HEK293T (cell line): Measurements from ENCODE around the gene C1QC.

ENCODE experiments used
- CTCF ChIA-PET: fragments of 350-600 bp; formaldehyde crosslinking; extraction: SDS; loops from one replicate; lab custom pipeline; 2021; ENCODE audit warnings: antibody characterized with exemption, inconsistent platforms; lab: Yijun Ruan, JAX
- POLR2A ChIA-PET: fragments of 350-600 bp; formaldehyde crosslinking; extraction: SDS; loops from one replicate; lab custom pipeline; 2020; ENCODE audit warnings: antibody characterized with exemption, inconsistent platforms; lab: Yijun Ruan, JAX
- DNase-seq: peaks from one replicate; pipeline ENCODE4 v3.0.0; 2012; ENCODE audit warnings: mixed read lengths; ENCODE audit errors: extremely low spot score
- ARNT ChIP-seq: fragments of 450-650 bp; IDR thresholded peaks from 2 replicates; pipeline ENCODE4 v1.6.1; 2017; ENCODE audit warnings: mild to moderate bottlenecking
- BHLHE40 ChIP-seq: fragments of 450-650 bp; IDR thresholded peaks from 2 replicates; pipeline ENCODE4 v1.6.1; 2016; ENCODE audit warnings: mild to moderate bottlenecking, moderate library complexity, borderline replicate concordance
- CTBP1 ChIP-seq: fragments of 450-650 bp; IDR thresholded peaks from 2 replicates; pipeline ENCODE4 v1.6.1; 2016; ENCODE audit warnings: borderline replicate concordance
- ELF4 ChIP-seq: fragments of 450-650 bp; IDR thresholded peaks from 2 replicates; pipeline ENCODE4 v1.6.1; 2017; ENCODE audit warnings: antibody characterized with exemption
- FOXA1 ChIP-seq: fragments of 450-650 bp; IDR thresholded peaks from 2 replicates; pipeline ENCODE4 v1.6.1; 2016; ENCODE audit warnings: mild to moderate bottlenecking
- FOXK2 ChIP-seq: fragments of 450-650 bp; IDR thresholded peaks from 2 replicates; pipeline ENCODE4 v1.6.1; 2016; ENCODE audit warnings: mild to moderate bottlenecking
- FOXM1 ChIP-seq: fragments of 450-650 bp; IDR thresholded peaks from 2 replicates; pipeline ENCODE4 v1.6.1; 2017; ENCODE audit warnings: mild to moderate bottlenecking, borderline replicate concordance
- HDGF ChIP-seq: fragments of 450-650 bp; IDR thresholded peaks from 2 replicates; pipeline ENCODE4 v1.6.1; 2017; ENCODE audit warnings: antibody characterized with exemption, borderline replicate concordance
- L3MBTL2 ChIP-seq: fragments of 450-650 bp; conservative IDR thresholded peaks from 2 replicates; pipeline ENCODE4 v1.6.1; 2016; ENCODE audit warnings: mild to moderate bottlenecking
- LEF1 ChIP-seq: fragments of 450-650 bp; IDR thresholded peaks from 2 replicates; pipeline ENCODE4 v1.6.1; 2017; ENCODE audit warnings: mild to moderate bottlenecking, borderline replicate concordance
- NFRKB ChIP-seq: fragments of 450-650 bp; IDR thresholded peaks from 2 replicates; pipeline ENCODE4 v1.6.1; 2016; ENCODE audit warnings: mild to moderate bottlenecking, moderate library complexity
- PKNOX1 ChIP-seq: fragments of 450-650 bp; IDR thresholded peaks from 2 replicates; pipeline ENCODE4 v1.6.1; 2016
- SP1 ChIP-seq: fragments of 450-650 bp; IDR thresholded peaks from 2 replicates; pipeline ENCODE4 v1.6.1; 2017
- SUZ12 ChIP-seq: fragments of 450-650 bp; IDR thresholded peaks from 2 replicates; pipeline ENCODE4 v1.6.1; 2016; ENCODE audit warnings: mild to moderate bottlenecking
- TARDBP ChIP-seq: fragments of 450-650 bp; IDR thresholded peaks from 2 replicates; pipeline ENCODE4 v1.6.1; 2016
- ZNF384 ChIP-seq: fragments of 450-650 bp; IDR thresholded peaks from 2 replicates; pipeline ENCODE4 v1.6.1; 2016

The C1QC gene

GRCh38 chr1:22643381-22643780, at the start of gene C1QC:
Gene C1QC, plus strand, starts transcription at chr1:22643633. Its CDS starts 391 bp downstream, at chr1:22644024.
- CTCF ChIA-PET, result no interaction called here
- POLR2A ChIA-PET, result no interaction called here
- no peak for DNase-seq
- TF ChIP-seq PKNOX1 (no peak), FOXM1 (no peak), ZNF384 (no peak), SUZ12 (no peak), ARNT (no peak), NFRKB (no peak), FOXA1 (no peak), ELF4 (no peak), L3MBTL2 (no peak), BHLHE40 (no peak), FOXK2 (no peak), HDGF (no peak), LEF1 (no peak)

- POLR2A ChIA-PET, result no interaction called here
- TF ChIP-seq ELF4 (no peak), SP1 (no peak), CTBP1 (no peak), BHLHE40 (no peak), PKNOX1 (no peak), ARNT (no peak), FOXA1 (no peak), L3MBTL2 (no peak), FOXK2 (no peak), FOXM1 (no peak), TARDBP (no peak)
- CTCF ChIA-PET, result no interaction called here
- no peak for DNase-seq
Observed at GRCh38 chr1:22594396-22594795, 49.0 kb upstream of the C1QC start.

- ChIA-PET CTCF (no interaction called here), POLR2A (no interaction called here)
- no peak for DNase-seq
- no peak for TF ChIP-seq NFRKB
- TF ChIP-seq ARNT, result no peak
- no peak for TF ChIP-seq SP1
- no peak for TF ChIP-seq L3MBTL2
- no peak for TF ChIP-seq ZNF384
- no peak for TF ChIP-seq LEF1
- no peak for TF ChIP-seq FOXA1
- TF ChIP-seq ELF4, result no peak
- no peak for TF ChIP-seq HDGF
- no peak for TF ChIP-seq FOXM1
- no peak for TF ChIP-seq FOXK2
- TF ChIP-seq BHLHE40, result no peak
- TF ChIP-seq SUZ12, result no peak
- no peak for TF ChIP-seq TARDBP
- TF ChIP-seq CTBP1, result no peak
- TF ChIP-seq PKNOX1, result no peak
Observed at GRCh38 chr1:22595108-22595507, 48.3 kb upstream of the C1QC start.

GRCh38 chr1:22597301-22597965, 46.0 kb upstream of the C1QC start:
- ChIA-PET POLR2A (no interaction called here), CTCF (no interaction called here)
- DNase-seq, result no peak
- no peak for TF ChIP-seq SUZ12
- TF ChIP-seq ELF4, result no peak
- TF ChIP-seq NFRKB, result no peak
- TF ChIP-seq ARNT, result no peak
- TF ChIP-seq SP1, result no peak
- no peak for TF ChIP-seq HDGF
- no peak for TF ChIP-seq BHLHE40
- no peak for TF ChIP-seq FOXA1
- no peak for TF ChIP-seq L3MBTL2
- TF ChIP-seq TARDBP, result no peak
- no peak for TF ChIP-seq FOXK2
- TF ChIP-seq FOXM1, result no peak
- no peak for TF ChIP-seq PKNOX1
- no peak for TF ChIP-seq LEF1
- TF ChIP-seq ZNF384, result no peak
- TF ChIP-seq CTBP1, result no peak

- no peak for DNase-seq
- ChIA-PET POLR2A (no interaction called here), CTCF (no interaction called here)
- TF ChIP-seq CTBP1 (no peak), NFRKB (no peak), ELF4 (no peak), PKNOX1 (no peak), L3MBTL2 (no peak), ZNF384 (no peak), TARDBP (no peak), SUZ12 (no peak), SP1 (no peak), FOXA1 (no peak), BHLHE40 (no peak), LEF1 (no peak), HDGF (no peak), FOXM1 (no peak)
Observed at GRCh38 chr1:22597996-22598395, 45.4 kb upstream of the C1QC start.
